ES-I3 (cell line): Measurements from ENCODE around the gene LVRN.

Experiments
- H3K36me3 ChIP-seq: 2 replicates; pipeline ENCODE4 v1.6.1; 2013; ENCODE audit warnings: mild to moderate bottlenecking, low read length, control low read depth, moderate library complexity; ENCODE audit not compliant: insufficient read depth
- H3K4me1 ChIP-seq: 2 replicates; pipeline ENCODE4 v1.6.1; 2013; ENCODE audit warnings: mild to moderate bottlenecking, control low read depth, low read length; ENCODE audit not compliant: insufficient read depth
- H3K9ac ChIP-seq: 2 replicates; pipeline ENCODE4 v1.6.1; 2013; ENCODE audit warnings: low read depth, mild to moderate bottlenecking, low read length, moderate library complexity
- H3K9me3 ChIP-seq: 2 replicates; pipeline ENCODE4 v1.6.1; 2013; ENCODE audit warnings: mild to moderate bottlenecking, low read length, moderate library complexity; ENCODE audit not compliant: control insufficient read depth, insufficient read depth

LVRN gene

DNA sequence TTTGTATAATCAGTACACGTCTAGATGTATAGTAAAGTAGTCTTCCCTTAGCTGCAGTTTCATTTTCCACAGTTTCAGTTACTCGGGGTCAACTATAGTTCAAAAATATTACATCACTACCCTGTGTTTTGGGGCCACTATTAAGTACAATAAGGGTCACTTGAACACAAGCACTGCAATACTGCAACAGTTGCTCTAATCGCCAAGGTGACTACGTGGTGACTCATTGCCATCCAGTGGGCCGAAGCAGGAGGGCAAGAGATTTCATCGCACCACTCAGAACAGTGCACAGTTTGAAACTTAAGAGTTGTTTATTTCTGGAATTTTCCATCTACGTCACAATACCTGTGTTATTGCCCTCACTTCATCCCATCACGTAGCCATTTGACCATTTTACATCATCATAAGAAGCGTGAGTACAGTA lies 69.8 kb downstream of the LVRN start, which contains the start of gene ARL14EPL:
Gene ARL14EPL (plus strand): TSS at position 379 of the 424 bp plus-strand sequence. CDS start 18,994 bp downstream, outside the sequence.
- Histone ChIP-seq H3K4me1 (no peaks in the 10 kb centered on the region), H3K9ac (no peak within 1 kb of the TSS), H3K9me3 (no peaks in the 10 kb centered on the region), H3K36me3 (no peaks in the 10 kb centered on the region)

DNA sequence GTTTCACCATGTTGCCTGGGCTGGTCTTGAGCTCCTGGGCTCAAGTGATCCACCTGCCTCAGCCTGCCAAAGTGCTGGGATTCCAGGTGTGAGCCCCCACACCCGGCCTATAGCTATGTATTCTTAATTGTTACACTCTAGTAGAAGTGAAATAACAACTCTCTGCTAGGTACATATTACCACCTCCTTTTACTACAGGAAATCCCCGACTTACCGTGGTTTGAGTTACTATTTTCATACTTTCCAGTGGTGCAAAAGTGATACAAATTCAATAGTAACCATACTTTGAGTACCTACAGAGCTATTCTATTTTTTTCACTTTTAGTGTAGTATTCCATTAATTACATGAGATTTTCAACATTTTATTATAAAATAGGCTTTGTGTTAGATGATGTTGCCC lies 70.7 kb downstream of the LVRN start:
- no peak overlapping the region for H3K9ac ChIP-seq
- no peaks in the 10 kb centered on the region for H3K36me3 ChIP-seq
- no peaks in the 10 kb centered on the region; the same call in 1 of the 2 replicates for H3K4me1 ChIP-seq
- H3K9me3 ChIP-seq = no peaks in the 10 kb centered on the region

DNA sequence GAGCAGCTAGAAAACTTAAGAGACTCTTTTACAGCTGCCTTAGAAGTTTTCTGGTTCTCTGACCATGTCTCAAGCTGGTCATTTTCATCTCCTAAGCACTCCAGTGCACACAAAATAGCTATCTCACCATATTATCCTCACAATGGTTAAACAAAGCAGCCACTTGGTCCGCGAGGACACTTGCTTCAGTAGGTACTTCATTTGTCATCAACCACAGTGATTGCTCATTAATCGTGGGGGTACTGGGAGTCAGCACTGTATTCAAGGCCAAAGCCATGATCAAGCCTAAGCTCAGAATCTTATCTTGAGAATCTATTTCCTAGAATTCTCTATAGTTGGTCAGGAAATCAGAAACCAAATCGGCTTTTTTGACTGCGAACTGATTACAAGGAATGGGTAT lies 72.8 kb downstream of the LVRN start:
- Histone ChIP-seq H3K4me1 (no peaks in the 10 kb centered on the region; the same call in 1 of the 2 replicates), H3K36me3 (no peaks in the 10 kb centered on the region), H3K9ac (no peak overlapping the region), H3K9me3 (no peaks in the 10 kb centered on the region)

DNA sequence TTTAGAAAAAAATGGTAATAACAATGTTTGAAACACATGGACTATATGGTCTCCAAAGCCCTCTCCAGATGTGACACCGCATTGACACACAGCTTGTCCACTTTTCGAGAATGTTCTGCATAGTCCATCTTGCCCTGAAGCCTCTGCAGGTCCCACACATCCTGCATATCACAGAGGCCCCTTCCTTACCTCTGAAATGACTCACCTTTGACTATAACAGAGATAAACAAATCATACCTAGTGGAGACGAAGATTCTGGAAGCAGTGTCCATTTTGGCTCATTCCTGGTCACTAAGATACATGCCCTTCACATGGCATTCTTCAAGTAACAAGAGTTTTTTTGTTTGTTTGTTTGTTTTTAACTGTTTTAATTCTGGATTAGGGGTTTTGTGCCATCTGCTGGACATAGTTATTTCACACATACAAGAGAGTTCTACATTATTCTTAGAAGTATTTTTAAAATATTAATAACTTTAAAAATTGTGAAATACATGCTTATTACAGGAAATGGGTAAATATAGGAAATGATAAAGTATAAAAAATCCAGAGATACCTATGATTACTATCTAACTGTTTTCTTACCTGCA lies 75.1 kb downstream of the LVRN start:
- Histone ChIP-seq H3K9ac (no peak overlapping the region), H3K4me1 (no peaks in the 10 kb centered on the region; the same call in 1 of the 2 replicates), H3K9me3 (no peaks in the 10 kb centered on the region), H3K36me3 (no peaks in the 10 kb centered on the region)

DNA sequence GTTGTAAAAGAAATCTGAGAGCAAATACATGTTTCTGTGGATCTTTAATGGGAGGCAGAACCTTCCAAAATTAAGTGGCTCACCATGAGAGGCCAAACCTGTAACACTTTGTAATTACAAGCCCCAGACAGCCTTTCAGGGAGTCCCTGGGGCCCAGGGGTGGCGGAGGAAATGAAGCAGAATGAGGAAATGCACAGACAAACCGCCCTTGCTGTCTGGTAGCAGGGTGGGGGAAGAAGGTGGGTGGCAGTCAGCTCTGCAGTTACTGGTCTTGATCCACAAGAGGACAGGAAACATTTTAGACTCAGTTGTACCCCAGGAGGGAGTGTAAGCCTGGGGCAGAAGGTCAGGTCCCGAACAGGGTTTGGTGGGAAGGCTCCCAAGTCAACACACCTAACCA lies 76.5 kb downstream of the LVRN start:
- Histone ChIP-seq H3K36me3 (no peaks in the 10 kb centered on the region), H3K4me1 (no peaks in the 10 kb centered on the region; the same call in 1 of the 2 replicates), H3K9ac (no peak overlapping the region)

DNA sequence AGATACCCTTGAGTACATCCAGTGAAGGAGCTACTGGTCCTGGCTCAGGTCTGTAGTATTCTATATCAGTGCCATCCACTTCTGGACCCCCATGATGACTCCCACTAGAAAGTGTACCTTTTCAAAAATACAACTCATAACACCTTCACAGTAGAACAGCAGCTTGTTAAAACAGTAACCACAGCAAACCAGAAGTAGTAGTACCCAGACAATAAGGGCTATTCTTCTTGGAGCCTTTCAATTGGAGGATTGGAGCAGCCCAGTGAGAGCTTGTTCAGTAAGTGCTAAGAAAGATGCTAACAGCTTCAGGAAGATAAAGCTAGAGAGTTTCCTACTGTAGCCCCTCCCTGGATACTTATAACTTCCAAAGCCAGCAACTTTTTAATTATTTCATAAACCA lies 80.1 kb downstream of the LVRN start:
- H3K9ac ChIP-seq = no peak overlapping the region
- H3K4me1 ChIP-seq = no peaks in the 10 kb centered on the region; the same call in 1 of the 2 replicates
- H3K9me3 ChIP-seq = no peaks in the 10 kb centered on the region
- no peaks in the 10 kb centered on the region for H3K36me3 ChIP-seq

More for the DNA sequence above, 76.5 kb downstream of the LVRN start:
- H3K9me3 ChIP-seq = no peaks in the 10 kb centered on the region

DNA sequence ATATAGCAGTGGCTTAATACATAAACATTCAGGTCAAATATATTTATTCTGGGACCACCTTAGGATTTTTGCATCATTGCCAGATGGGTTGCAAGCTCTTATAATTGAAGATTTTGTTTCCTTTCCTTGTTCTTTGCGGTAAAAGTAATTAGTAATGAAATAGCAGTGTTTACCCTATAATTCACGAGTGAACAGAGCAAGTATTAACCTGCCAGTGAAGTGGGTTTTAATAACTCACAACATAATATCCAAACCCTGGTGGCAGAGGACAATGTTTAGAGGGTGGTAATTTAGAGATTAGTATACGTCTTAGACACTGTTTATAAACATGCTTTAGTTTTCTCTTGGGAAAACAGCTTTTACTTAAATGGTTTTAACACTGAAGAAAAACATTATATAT lies 81.8 kb downstream of the LVRN start:
- no peaks in the 10 kb centered on the region for H3K9me3 ChIP-seq

DNA sequence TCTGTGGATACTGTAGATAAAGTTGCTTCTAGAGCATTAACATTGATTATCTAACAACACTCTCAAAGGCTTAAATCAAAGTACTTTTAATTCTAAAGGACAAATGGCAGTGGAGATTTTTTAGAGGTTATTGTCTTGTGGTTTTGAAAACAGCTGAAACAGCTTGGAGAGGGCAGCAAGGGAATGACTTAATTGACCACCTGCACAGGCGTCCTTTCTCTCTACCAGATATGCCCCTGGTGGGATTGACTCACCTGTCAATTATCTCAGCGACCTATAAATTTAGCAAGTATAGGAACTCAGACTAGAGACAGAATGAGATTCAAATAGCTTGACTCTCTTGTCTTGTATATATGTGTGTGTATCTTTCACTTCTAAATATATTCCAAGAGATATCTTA lies 83.5 kb downstream of the LVRN start:
- H3K36me3 ChIP-seq = no peaks in the 10 kb centered on the region
- H3K9ac ChIP-seq = no peak overlapping the region
- H3K4me1 ChIP-seq = no peaks in the 10 kb centered on the region
- H3K9me3 ChIP-seq = no peaks in the 10 kb centered on the region

More for the DNA sequence above, 81.8 kb downstream of the LVRN start:
- H3K4me1 ChIP-seq = no peaks in the 10 kb centered on the region
- H3K36me3 ChIP-seq = no peaks in the 10 kb centered on the region
- no peak overlapping the region for H3K9ac ChIP-seq

DNA sequence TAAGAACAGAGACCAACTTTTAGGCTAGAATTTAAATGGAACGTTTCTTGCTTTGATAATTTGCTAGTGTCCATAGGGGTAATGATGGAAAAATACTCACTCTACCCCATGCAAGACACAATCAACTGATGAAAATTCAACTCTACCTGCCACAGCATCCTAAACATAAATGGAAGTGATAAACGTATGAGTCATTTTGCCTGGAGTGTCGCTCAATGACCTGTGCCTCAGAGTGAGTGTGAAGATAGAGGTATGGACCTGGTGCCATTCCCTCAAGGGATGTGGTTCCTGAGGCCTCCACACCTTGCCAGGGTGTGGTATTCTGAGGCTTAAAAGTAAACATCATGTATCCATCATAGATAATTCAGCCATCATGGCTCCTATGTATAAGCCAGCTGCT lies 84.0 kb downstream of the LVRN start:
- Histone ChIP-seq H3K4me1 (no peaks in the 10 kb centered on the region), H3K9me3 (no peaks in the 10 kb centered on the region), H3K36me3 (no peaks in the 10 kb centered on the region), H3K9ac (no peak overlapping the region)

DNA sequence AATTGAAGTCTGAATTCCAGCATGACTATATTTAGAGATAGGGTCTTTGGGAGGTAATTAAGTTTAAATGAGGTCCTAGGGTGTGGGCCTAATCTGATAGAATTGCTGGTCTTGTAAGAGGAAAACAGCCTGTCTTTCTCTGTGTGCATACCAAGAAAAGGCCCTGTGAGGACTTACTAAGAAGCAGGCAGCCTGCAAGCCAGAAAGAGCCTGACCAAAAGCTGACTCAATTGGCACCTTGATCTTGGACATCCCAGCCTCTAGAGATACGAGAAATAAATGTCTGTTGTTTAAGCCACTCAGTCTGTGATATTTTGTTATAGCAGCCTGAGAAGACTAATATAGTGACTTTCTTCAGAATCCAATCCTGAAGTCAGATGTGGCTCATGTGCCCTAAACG lies 84.5 kb downstream of the LVRN start:
- Histone ChIP-seq H3K9ac (no peak overlapping the region), H3K9me3 (no peaks in the 10 kb centered on the region), H3K4me1 (no peaks in the 10 kb centered on the region), H3K36me3 (no peaks in the 10 kb centered on the region)

DNA sequence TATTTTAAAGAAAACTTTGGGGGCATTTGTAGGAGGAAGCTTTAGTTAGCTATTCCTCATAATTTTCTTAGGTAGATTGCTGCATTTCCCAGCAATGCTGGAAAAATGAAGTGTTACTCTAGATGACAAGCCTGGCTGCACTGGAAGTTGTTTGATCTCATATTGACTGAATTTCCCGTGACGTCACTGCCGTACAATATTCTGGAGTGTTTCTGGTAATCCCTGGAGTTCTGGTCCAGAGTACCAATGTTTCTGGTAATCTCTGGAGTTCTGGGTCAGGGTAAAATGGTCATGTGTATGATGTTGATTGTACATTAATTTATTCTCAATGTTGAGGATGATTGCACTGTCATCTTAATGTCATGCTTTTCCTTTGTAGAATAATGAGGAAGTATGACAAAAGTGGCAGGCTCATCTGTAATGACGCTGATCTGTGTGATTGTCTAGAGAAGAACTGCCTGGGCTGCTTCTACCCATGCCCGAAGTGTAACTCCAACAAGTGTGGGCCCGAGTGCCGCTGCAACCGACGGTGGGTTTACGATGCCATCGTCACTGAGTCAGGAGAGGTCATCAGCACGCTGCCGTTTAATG lies 96.2 kb downstream of the LVRN start:
- H3K9me3 ChIP-seq = no peaks in the 10 kb centered on the region
- no peak overlapping the region for H3K9ac ChIP-seq
- H3K4me1 ChIP-seq = no peaks in the 10 kb centered on the region
- H3K36me3 ChIP-seq = no peaks in the 10 kb centered on the region

DNA sequence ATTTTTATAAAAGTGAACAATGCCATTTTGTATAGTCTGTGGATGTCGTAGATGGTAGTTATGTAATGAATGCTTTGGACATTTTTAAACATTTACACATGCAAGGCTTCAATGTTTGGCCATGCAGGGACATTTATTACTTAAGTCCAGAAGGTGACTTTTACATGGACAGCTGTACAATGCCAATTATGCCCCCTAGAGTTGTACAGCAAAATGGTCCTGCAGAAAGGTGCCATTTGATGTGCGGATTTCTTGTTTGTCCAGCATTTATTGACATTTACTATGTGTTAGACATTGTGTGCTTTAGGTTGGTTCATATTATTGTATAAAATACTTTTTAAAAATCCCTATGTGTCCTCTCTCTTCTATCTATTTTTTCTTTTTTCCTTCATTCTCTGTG lies 100.1 kb downstream of the LVRN start:
- H3K9me3 ChIP-seq = no peaks in the 10 kb centered on the region
- no peaks in the 10 kb centered on the region for H3K36me3 ChIP-seq
- H3K9ac ChIP-seq = no peak overlapping the region
- H3K4me1 ChIP-seq = no peaks in the 10 kb centered on the region

DNA sequence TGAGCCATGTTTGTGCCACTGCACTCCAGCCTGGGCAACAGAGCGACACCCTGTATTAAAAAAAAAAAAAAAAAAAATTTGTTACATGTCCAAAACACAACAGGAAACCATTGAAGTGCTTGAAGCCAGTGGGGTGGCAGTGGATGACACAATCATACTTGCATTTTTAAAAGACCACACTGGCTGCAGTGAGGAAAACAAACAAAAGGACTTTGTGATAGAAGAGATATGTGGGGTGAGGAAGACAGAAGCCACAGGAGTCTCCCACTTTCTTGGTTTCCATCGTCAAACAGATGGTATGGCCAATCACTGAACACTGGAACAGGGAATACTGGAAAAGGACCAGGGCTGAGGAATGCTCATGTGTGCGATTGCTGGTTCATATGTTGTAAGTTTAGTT lies 101.7 kb downstream of the LVRN start:
- H3K9me3 ChIP-seq = no peaks in the 10 kb centered on the region
- H3K9ac ChIP-seq = no peak overlapping the region
- no peaks in the 10 kb centered on the region for H3K4me1 ChIP-seq
- H3K36me3 ChIP-seq = no peaks in the 10 kb centered on the region

DNA sequence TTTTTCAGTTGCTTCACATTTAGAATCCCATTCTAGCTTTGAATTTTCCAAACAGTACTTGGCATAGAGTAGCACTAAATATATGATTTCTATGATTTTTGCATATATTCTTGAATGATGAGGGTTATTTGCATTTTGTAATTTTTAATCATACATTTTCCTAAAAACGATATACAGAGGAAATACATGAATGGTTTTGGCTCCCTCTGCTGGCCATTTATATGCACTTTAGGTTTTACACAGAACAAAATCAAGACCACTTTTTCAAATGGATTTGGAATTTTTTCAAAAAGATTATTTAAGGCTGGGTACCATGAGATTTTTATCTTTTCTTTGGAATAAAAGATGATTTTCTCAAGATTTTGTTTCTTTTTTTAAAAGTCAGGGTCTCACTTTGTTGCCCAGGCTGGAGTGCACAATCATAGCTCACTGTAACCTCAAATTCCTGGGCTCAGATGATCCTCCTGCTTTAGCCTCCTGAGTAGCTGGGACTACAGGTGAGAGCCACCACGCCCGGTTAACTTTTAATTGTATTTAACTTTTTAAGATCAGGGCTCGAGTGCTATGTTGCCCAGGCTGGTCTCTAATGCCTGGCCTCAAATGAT lies 105.9 kb downstream of the LVRN start:
- no peak overlapping the region for H3K9ac ChIP-seq
- H3K9me3 ChIP-seq = no peaks in the 10 kb centered on the region
- no peaks in the 10 kb centered on the region for H3K36me3 ChIP-seq
- no peaks in the 10 kb centered on the region; the same call in 1 of the 2 replicates for H3K4me1 ChIP-seq

DNA sequence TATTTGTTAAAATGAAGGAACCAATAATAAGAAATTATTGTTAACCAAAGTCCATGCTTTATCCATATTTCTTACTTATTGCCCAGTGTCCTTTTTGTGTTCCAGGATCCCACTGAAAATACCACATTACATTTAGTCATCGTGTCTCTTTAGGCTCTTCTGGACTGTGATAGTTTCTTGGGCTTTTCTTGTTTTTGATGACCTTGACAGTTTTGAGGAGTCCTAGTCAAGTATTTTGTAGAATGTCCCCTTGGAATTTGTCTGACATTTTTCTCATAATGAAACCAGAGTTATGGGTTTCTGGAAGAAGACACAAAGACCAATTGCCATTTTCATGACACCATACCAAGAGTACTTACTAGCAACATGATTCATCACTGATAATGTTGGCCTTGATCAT lies 108.9 kb downstream of the LVRN start:
- Histone ChIP-seq H3K9ac (no peak overlapping the region), H3K4me1 (no peaks in the 10 kb centered on the region; the same call in 1 of the 2 replicates), H3K9me3 (no peaks in the 10 kb centered on the region), H3K36me3 (no peaks in the 10 kb centered on the region)
